ENCODE data around the gene SLC40A1.

The SLC40A1 gene

DNA sequence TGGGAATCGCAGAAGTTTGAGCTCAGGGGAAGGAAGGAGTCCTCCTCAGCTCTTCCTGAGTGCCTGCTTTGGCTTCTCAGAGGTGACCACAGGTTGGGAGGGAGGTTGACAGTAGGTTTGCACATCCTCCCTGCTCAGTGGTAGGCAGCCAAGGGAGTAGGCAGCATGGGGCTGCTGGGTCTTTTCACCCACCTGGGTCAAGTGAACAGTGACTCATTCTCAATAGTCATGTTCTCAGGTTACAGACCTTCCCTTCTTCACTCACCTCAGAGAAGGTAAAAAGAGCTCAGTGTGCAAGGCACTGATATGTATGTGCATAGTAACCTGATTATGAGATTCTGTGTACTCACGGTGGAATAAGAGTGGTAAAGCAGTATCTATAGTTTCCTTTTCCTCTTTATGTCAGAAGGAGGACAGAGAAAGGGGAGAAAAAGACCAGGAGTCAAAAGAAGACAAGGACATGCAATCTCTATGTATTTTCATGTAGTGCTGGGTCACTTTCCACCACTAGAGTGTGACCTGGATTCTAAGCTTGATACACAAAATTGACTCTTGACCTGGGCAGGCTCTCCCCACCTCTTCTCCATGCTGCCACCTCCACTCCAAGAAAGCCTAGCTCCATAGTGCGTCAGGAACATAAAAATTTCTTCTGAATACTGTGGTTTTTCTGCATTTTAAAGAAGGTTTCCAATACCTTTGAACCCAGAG is 44.2 kb upstream of the SLC40A1 start:
- Histone ChIP-seq H3K4me3 (replicated peaks; ENCODE audit: low read depth, low read length) (no peak overlapping the region), H3K27me3 (replicated peaks; ENCODE audit: control insufficient read depth, insufficient read depth, low read length) (no peaks in the 10 kb centered on the region), H3K36me3 (ENCODE audit: control insufficient read depth, insufficient read depth, low read length) (no peaks in the 10 kb centered on the region)
- DNase-seq (ENCODE audit: extremely low read depth, insufficient read length), result no peak
- TF ChIP-seq, protein P1, sequence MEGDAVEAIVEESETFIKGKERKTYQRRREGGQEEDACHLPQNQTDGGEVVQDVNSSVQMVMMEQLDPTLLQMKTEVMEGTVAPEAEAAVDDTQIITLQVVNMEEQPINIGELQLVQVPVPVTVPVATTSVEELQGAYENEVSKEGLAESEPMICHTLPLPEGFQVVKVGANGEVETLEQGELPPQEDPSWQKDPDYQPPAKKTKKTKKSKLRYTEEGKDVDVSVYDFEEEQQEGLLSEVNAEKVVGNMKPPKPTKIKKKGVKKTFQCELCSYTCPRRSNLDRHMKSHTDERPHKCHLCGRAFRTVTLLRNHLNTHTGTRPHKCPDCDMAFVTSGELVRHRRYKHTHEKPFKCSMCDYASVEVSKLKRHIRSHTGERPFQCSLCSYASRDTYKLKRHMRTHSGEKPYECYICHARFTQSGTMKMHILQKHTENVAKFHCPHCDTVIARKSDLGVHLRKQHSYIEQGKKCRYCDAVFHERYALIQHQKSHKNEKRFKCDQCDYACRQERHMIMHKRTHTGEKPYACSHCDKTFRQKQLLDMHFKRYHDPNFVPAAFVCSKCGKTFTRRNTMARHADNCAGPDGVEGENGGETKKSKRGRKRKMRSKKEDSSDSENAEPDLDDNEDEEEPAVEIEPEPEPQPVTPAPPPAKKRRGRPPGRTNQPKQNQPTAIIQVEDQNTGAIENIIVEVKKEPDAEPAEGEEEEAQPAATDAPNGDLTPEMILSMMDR (IDR thresholded peaks at IDR 0.05; ENCODE audit: insufficient read depth, low read length, poor library complexity, severe bottlenecking), result no peak

DNA sequence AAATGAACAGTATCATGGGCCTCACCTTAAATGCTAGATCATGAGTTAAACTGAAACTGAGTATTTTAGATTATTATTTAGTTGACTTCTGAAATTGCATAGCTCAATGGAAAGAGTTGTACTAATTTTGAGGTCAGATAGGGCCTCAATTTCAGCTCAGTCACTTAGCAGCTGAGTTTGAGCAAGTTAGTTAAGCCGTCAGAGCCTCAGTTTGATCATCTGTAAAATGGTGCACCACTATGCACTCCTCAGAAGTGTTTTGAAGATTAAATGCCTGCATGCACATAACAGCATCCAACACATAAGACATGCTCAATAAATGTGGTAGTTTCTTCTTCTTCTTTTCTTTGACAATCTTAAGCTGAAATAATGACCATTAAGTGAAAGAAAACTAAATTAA is 42.5 kb upstream of the SLC40A1 start:
- TF ChIP-seq, protein P1 (IDR thresholded peaks at IDR 0.05; ENCODE audit: insufficient read depth, low read length, poor library complexity, severe bottlenecking), result no peak
- no peak for DNase-seq (ENCODE audit: extremely low read depth, insufficient read length)

DNA sequence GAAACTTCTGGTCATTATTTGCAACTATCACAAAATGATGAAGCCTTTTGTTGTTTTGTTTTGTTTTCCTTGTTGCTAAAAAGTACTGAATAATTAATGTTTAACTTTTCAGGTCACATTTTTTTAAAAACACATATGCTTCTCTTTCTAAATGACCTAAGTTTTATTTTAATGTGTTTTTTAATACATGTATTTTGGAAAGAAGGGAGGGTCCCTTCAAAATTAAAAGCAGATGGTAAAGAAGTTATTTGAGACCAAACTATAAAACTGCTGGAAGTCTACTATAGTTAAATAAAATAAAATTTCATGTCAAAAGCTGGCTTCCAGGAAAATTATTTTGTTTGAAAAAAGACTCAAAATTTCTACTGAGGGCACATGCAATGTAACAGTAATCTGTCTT is 41.2 kb upstream of the SLC40A1 start:
- Histone ChIP-seq H3K27me3 (replicated peaks; ENCODE audit: control insufficient read depth, insufficient read depth, low read length) (no peaks in the 10 kb centered on the region), H3K36me3 (ENCODE audit: control insufficient read depth, insufficient read depth, low read length) (no peaks in the 10 kb centered on the region), H3K4me3 (replicated peaks; ENCODE audit: low read depth, low read length) (no peak overlapping the region)
- TF ChIP-seq, protein P1 (IDR thresholded peaks at IDR 0.05; ENCODE audit: insufficient read depth, low read length, poor library complexity, severe bottlenecking), result no peak
- no peak for DNase-seq (ENCODE audit: extremely low read depth, insufficient read length)

More for the DNA sequence above, 42.5 kb upstream of the SLC40A1 start:
- no peak overlapping the region for H3K4me3 ChIP-seq (replicated peaks; ENCODE audit: low read depth, low read length)
- no peaks in the 10 kb centered on the region for H3K27me3 ChIP-seq (replicated peaks; ENCODE audit: control insufficient read depth, insufficient read depth, low read length)
- H3K36me3 ChIP-seq (ENCODE audit: control insufficient read depth, insufficient read depth, low read length), result no peaks in the 10 kb centered on the region

DNA sequence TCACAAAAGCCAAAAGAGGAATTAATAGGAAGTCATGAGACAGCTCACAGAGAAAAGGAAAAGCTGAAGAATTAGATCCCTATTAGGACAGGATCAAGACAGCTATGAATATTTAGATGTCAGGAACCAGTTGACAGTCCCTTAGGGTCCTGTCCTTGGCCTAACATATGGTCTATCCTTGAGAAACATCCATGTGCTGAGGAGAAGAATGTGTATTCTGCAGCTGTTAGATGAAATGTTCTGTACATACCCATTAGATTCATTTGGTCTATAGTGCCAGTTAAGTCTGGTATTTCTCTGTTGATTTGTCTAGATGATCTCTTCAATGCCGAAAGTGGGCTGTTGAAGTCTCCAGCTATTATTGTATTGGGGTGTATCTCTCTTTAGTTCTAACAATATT is 37.6 kb upstream of the SLC40A1 start:
- no peak overlapping the region for H3K4me3 ChIP-seq (replicated peaks; ENCODE audit: low read depth, low read length)
- no peak for DNase-seq (ENCODE audit: extremely low read depth, insufficient read length)
- no peaks in the 10 kb centered on the region; the same call in 1 of the 2 replicates for H3K27me3 ChIP-seq (replicated peaks; ENCODE audit: control insufficient read depth, insufficient read depth, low read length)
- no peaks in the 10 kb centered on the region for H3K36me3 ChIP-seq (ENCODE audit: control insufficient read depth, insufficient read depth, low read length)
- TF ChIP-seq, protein P1 (IDR thresholded peaks at IDR 0.05; ENCODE audit: insufficient read depth, low read length, poor library complexity, severe bottlenecking), result no peak

DNA sequence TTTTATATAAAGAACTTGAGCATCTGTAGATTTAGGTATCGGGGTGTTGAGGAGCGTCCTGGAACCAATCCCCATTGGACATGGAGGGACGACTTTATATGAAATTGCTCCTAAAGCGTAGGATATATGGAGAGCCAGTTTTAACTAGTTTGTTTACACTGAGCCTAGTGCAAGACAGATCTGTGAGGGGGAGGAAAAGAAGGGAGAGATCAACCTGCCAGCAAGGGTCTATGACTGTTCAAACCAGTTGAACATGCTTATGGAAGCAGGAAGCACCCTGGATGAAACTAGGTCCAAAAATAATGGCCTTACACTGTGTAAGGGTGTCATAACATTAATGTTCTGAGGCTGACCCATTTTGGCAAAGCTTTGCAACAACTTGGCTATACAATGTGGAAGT is 34.0 kb upstream of the SLC40A1 start:
- Histone ChIP-seq H3K27me3 (replicated peaks; ENCODE audit: control insufficient read depth, insufficient read depth, low read length) (peaks cover 1% of the 10 kb centered on the region; the same call in 1 of the 2 replicates), H3K36me3 (ENCODE audit: control insufficient read depth, insufficient read depth, low read length) (no peaks in the 10 kb centered on the region), H3K4me3 (replicated peaks; ENCODE audit: low read depth, low read length) (no peak overlapping the region)
- DNase-seq (ENCODE audit: extremely low read depth, insufficient read length), result no peak
- TF ChIP-seq, protein P1 (IDR thresholded peaks at IDR 0.05; ENCODE audit: insufficient read depth, low read length, poor library complexity, severe bottlenecking), result no peak

Data from GM06990 (cell line).